NCI-H2081 treated with DMSO at 0.1 percent for 48 hours (cell line): ENCODE data around the gene PRODH2.
A peak's percentile ranks its signal among the peaks of the same experiment; 100 is the strongest.

Experiments
- DNase-seq: peaks from one replicate; lab custom pipeline; 2025; lab: John Stamatoyannopoulos, UW

PRODH2 gene

GRCh38 chr19:35757749-35758608 is 54.7 kb downstream of the PRODH2 start, which contains the start of gene PROSER3:
Gene PROSER3 (plus strand): TSS chr19:35758176. CDS start chr19:35758216, 40 bp downstream.
- peak; percentile 99 for DNase-seq

GRCh38 chr19:35757231-35757748 is 55.4 kb downstream of the PRODH2 start:
- DNase-seq, result no peak

DNA sequence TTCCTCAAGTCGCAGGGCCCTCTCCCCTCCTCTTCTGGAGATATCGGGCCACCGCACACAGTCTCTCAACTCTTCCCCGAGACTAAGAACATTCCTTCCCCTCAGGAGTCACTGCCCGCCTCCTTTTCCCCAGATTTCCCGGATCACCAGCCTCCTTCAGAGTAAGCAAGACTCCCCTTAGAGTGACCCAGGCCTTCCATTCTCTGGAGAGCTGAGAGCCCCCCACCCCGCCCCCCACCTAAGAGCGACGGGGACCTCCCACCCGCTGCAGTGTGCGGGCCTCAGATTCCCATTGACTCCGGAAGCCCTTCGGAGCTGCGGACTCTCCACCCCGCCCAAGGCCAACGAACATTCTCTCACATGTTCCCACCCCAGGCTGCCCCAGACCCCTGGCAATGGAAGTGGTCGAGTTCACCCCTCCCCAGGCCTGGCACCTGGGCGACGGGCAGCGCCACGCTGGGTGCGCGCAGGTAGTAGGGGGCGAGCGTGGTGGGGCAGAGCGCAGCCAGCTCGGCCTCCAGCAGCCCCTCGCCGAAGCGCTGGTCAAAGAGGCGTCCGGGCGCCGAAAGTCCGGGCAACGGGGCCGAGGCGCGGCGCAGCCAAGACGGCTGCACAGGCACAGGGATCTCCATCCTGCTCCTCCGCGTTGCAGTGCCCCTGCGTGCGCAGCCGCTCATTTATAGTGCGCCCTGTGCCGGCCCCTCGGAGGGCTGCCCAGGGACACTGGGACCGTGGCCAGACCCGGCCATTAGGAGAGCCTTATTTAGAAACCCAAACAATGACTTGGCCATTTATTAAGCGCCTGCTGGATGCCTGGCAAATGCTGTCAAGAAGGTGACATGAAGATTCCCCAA is 56.0 kb downstream of the PRODH2 start, which contains the start of gene HSPB6:
TSS of gene HSPB6 (minus strand) at position 653 of the 854 bp plus-strand sequence. CDS start at position 632, 21 bp downstream.
- DNase-seq, result no peak

GRCh38 chr19:35755550-35756376 is 56.9 kb downstream of the PRODH2 start:
- no peak for DNase-seq

- DNase-seq, result no peak
Observed at GRCh38 chr19:35755131-35755549, 57.5 kb downstream of the PRODH2 start.

DNA sequence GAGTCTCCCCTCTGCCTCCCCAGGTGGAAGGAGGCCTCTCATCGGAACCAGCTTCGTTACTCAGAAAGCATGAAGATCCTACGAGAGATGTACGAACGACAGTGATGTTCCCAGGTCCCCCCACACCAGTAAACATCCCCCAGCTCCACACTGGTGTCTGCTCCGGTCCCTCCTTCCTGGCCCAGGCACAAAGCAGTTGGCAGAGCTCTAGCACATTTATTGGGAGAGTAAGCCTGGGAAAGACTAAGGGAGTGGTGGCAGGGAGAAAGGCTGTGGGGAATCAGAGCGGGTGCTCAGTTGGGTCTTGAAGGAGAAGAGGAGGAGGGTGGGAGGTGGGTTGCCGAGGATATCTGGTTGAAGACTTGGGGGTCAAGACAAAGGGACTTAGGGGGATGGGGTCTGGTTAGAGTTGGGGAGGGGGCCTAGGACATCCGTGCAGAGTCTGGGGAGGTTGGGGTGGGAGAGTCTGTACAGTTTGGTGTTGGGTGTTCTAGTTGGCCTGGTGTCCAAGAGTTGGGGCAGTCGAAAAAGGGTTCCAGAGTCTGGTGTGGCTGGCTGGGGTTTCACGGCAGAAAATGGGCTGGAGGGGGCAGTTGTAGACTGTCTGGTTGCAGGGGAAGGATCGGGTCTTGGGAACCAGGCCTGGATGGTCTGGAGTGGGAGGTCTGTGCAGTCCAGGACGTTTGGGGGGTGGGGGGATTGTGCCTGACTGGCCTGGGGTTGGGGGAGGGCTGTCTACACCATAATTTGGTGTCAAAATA is 58.1 kb downstream of the PRODH2 start:
- DNase-seq, result no peak

DNA sequence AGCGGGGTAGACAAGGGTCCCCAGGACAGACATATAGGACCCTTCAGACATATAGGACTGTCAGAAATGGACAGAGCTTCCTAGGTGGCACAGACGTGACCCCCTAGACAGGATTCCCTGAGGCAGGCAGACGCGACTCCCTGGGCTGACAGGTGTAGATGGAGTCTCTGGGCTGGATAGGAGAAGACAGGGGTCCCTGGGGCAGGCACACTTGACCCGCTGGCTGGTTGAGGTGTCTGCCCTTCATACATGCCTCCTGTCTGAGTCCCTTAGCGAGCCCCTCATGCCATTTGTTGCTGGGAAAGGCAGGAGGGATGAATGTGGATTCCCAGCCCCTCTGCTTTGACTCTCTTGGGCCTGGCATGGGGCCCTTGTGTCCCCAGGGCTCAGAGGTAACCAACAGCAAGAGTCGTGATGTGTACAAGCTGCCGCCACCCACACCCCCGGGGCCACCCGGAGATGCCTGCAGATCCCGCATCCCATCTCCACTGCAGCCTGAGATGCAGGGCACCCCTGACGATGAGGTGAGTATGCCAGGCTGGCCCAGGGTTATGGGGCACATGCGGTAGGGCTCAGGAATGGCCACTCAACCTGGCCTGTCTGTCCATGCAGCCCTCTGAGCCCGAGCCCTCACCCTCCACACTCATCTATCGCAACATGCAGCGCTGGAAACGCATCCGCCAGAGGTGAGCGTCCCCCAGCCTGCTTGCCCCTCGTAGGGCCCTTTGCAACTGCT is 58.8 kb downstream of the PRODH2 start:
- DNase-seq, result no peak

GRCh38 chr19:35752746-35753350 is 59.8 kb downstream of the PRODH2 start:
- DNase-seq, result no peak

DNA sequence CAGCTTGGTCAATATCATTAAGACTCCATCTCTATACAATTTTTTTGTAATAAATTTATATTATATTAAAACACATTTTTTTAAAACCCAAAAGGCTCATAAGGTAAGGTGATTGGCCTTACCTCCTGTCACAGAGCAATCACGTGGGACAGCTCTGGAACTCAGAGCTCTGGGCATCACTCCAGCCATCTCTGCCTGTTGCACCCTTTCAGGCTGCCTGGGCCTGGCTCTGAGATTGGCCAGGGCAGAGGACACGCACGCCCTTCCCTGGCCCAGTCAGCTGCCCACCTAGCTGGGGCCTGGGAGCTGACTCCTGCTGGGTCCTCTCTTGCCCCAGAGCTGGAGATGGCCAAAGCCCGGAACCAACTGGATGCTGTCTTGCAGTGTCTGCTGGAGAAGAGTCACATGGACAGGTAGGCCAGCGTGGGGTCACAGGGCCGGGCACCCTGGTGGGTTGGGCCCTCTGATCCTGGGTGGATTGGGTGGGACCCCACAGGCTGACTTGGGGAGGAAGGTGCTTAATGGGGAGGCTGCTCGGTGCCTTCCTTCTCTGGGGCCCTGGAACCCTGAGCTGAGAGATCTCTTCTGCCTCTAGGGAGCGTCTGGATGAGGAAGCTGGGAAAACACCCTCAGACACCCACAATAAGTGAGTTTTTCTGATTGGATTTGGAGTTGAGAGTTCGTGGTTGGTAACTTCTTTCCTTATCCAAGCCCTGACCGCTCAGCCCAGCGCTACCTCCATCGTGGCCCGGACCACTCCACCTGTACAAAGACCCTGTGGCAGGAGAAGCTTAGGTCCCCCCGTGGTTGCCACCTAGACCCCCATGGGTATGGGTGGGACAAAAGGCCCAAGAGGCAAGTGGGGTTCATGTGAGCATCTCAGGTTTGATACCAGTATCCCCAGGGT is 60.6 kb downstream of the PRODH2 start:
- no peak for DNase-seq

- no peak for DNase-seq
Observed at GRCh38 chr19:35750167-35750566, 62.5 kb downstream of the PRODH2 start.
